Daoy (cell line): ENCODE data around the gene NOP56. TPM values are rescaled to one million over a fixed set of nuclear protein-coding genes. Genes with fewer than 3 reads are reported as not detected.

ENCODE experiments used
- DNase-seq: peaks from one replicate; pipeline ENCODE4 v3.0.0-alpha.2; 2015; ENCODE audit warnings: low read depth
- total RNA-seq: library from RNA; depleted of rRNA; stranded (reverse); fragments of >200 nt; shearing (Covaris generic); gene quantifications from 2 replicates; pipeline ENCODE4 v1.2.3, GENCODE V29; 2014

The NOP56 gene
- total RNA-seq, 1 experiment from 2014 or later = 340 TPM

GRCh38 chr20:2640260-2640659, 12.2 kb upstream of the NOP56 start:
- no peak for DNase-seq

- DNase-seq = no peak
These were observed 11.5 kb upstream of the NOP56 start for GRCh38 chr20:2640899-2641298.

GRCh38 chr20:2643708-2644107, 8.7 kb upstream of the NOP56 start:
- no peak for DNase-seq

GRCh38 chr20:2652724-2653555, 508 bp downstream of the NOP56 start:
- no peak for DNase-seq

GRCh38 chr20:2653556-2654383, 1.3 kb downstream of the NOP56 start:
- no peak for DNase-seq

GRCh38 chr20:2654384-2654822, 2.0 kb downstream of the NOP56 start:
- no peak for DNase-seq

- no peak for DNase-seq
These were observed 2.4 kb downstream of the NOP56 start for GRCh38 chr20:2654831-2655230.

GRCh38 chr20:2655331-2656116, 3.1 kb downstream of the NOP56 start:
- no peak for DNase-seq

- no peak for DNase-seq
These were observed 4.2 kb downstream of the NOP56 start for GRCh38 chr20:2656471-2657117.

GRCh38 chr20:2657241-2657640, 4.8 kb downstream of the NOP56 start:
- DNase-seq = no peak

GRCh38 chr20:2657674-2658073, 5.2 kb downstream of the NOP56 start:
- DNase-seq = no peak

- DNase-seq = peak; percentile 31
These were observed 6.3 kb downstream of the NOP56 start for GRCh38 chr20:2658414-2659354.

GRCh38 chr20:2659547-2659946, 7.1 kb downstream of the NOP56 start:
- DNase-seq = no peak

- DNase-seq = no peak
These were observed 11.0 kb downstream of the NOP56 start for GRCh38 chr20:2663364-2663886.

- DNase-seq = peak; percentile 92
These were observed 11.7 kb downstream of the NOP56 start, which contains the start of gene IDH3B for GRCh38 chr20:2663887-2664719. Gene IDH3B (minus strand): TSS chr20:2664216. CDS start chr20:2664188, 28 bp downstream.

- DNase-seq = no peak
These were observed 19.5 kb downstream of the NOP56 start for GRCh38 chr20:2671977-2672376.

GRCh38 chr20:2672446-2672845, 20.0 kb downstream of the NOP56 start:
- DNase-seq = no peak

- DNase-seq = no peak
These were observed 21.0 kb downstream of the NOP56 start for GRCh38 chr20:2673453-2673852.

GRCh38 chr20:2680046-2680445, 27.6 kb downstream of the NOP56 start:
- no peak for DNase-seq
